ENCODE measurements around the gene ZWILCH. TPM values are rescaled to one million over a fixed set of nuclear protein-coding genes. Genes with fewer than 3 reads are reported as not detected.
"Not testable (repeated sequence)": the region's sequence is repeated elsewhere in the genome, so short reads cannot be mapped to it uniquely, and the experiment has no call there.

ZWILCH gene
- total RNA-seq, 1 donor from 2014 or later: 9.0 TPM

GRCh38 chr15:66488525-66488924 lies 16.6 kb upstream of the ZWILCH start:
- no peak for DNase-seq (ENCODE audit: low spot score)

GRCh38 chr15:66489179-66489791 lies 15.8 kb upstream of the ZWILCH start:
- DNase-seq (ENCODE audit: low spot score): no peak

GRCh38 chr15:66491846-66492245 lies 13.3 kb upstream of the ZWILCH start:
- DNase-seq (ENCODE audit: low spot score): no peak

GRCh38 chr15:66494262-66494661 lies 10.9 kb upstream of the ZWILCH start:
- DNase-seq (ENCODE audit: low spot score): no peak

GRCh38 chr15:66496951-66497501 lies 8.1 kb upstream of the ZWILCH start:
- no peak for DNase-seq (ENCODE audit: low spot score)

- DNase-seq (ENCODE audit: low spot score): peak; percentile 96
These were observed 7.3 kb upstream of the ZWILCH start, which contains the start of gene SNAPC5 for GRCh38 chr15:66497502-66498455. TSS of gene SNAPC5 (minus strand) at chr15:66497762. CDS start at chr15:66497731, 31 bp downstream.

GRCh38 chr15:66498501-66499386 lies 6.4 kb upstream of the ZWILCH start:
- DNase-seq (ENCODE audit: low spot score): no peak

- not testable (repeated sequence) for DNase-seq (ENCODE audit: low spot score)
These were observed 4.8 kb upstream of the ZWILCH start for GRCh38 chr15:66500346-66500745.

- DNase-seq (ENCODE audit: low spot score): no peak
These were observed 2.6 kb upstream of the ZWILCH start for GRCh38 chr15:66502491-66502890.

GRCh38 chr15:66503041-66503648 lies 2.0 kb upstream of the ZWILCH start:
- not testable (repeated sequence) for DNase-seq (ENCODE audit: low spot score)

- DNase-seq (ENCODE audit: low spot score): no peak
These were observed 1.2 kb upstream of the ZWILCH start for GRCh38 chr15:66503780-66504562.

GRCh38 chr15:66505430-66505811 lies 295 bp downstream of the ZWILCH start:
- DNase-seq (ENCODE audit: low spot score): no peak

- DNase-seq (ENCODE audit: low spot score): no peak
These were observed 692 bp downstream of the ZWILCH start for GRCh38 chr15:66505818-66506217.

- DNase-seq (ENCODE audit: low spot score): no peak
These were observed 3.3 kb downstream of the ZWILCH start for GRCh38 chr15:66508293-66508883.

- DNase-seq (ENCODE audit: low spot score): no peak
These were observed 9.5 kb downstream of the ZWILCH start for GRCh38 chr15:66514586-66514985.

- DNase-seq (ENCODE audit: low spot score): no peak
These were observed 10.8 kb downstream of the ZWILCH start for GRCh38 chr15:66515901-66516322.

- no peak for DNase-seq (ENCODE audit: low spot score)
These were observed 18.8 kb downstream of the ZWILCH start for GRCh38 chr15:66523926-66524325.

GRCh38 chr15:66524838-66525237 lies 19.7 kb downstream of the ZWILCH start:
- DNase-seq (ENCODE audit: low spot score): no peak

GRCh38 chr15:66535056-66535455 lies 29.9 kb downstream of the ZWILCH start:
- no peak for DNase-seq (ENCODE audit: low spot score)

GRCh38 chr15:66542896-66543295 lies 37.8 kb downstream of the ZWILCH start:
- DNase-seq (ENCODE audit: low spot score): no peak
